OCI-LY7 (cell line): ENCODE data around the gene OASL. TPM values are rescaled to one million over a fixed set of nuclear protein-coding genes. Genes with fewer than 3 reads are reported as not detected.

Experiments used
- BruUV-seq: library from RNA; stranded (reverse); fragments of 400-500 nt; replicated peaks from 2 replicates; lab custom pipeline; 2021; lab: Mats Ljungman, UMichigan
- CTCF ChIA-PET: fragments of 300-600 bp; sonication (Branson Sonifier 250); formaldehyde crosslinking; loops from one replicate; lab custom pipeline; 2022; ENCODE audit warnings: antibody characterized with exemption; ENCODE audit not compliant: unreplicated experiment; lab: Charles Lee
- POLR2A ChIA-PET: fragments of 300-600 bp; sonication (Branson Sonifier 250); formaldehyde crosslinking; loops from one replicate; lab custom pipeline; 2022; ENCODE audit warnings: antibody characterized with exemption; lab: Charles Lee
- DNase-seq: peaks from one replicate; pipeline ENCODE4 v3.0.0-alpha.2; 2015; ENCODE audit warnings: low spot score
- H2AFZ ChIP-seq: fragments of 200-600 bp; sonication (generic), shearing (Covaris generic); 2 replicates; pipeline ENCODE4 v1.6.1; 2014; ENCODE audit warnings: mild to moderate bottlenecking, antibody characterized with exemption, low read length, moderate library complexity
- H3K27ac ChIP-seq: fragments of 200-600 bp; sonication (generic); 2 replicates; pipeline ENCODE4 v1.5.1; 2014; ENCODE audit warnings: mixed run types, low read depth, mild to moderate bottlenecking, moderate library complexity, low read length, inconsistent platforms; ENCODE audit not compliant: poor library complexity, severe bottlenecking
- H3K36me3 ChIP-seq: fragments of 200-600 bp; sonication (generic); 2 replicates; pipeline ENCODE4 v1.6.1; 2014; ENCODE audit warnings: mild to moderate bottlenecking, antibody characterized with exemption, low read length, moderate library complexity, mixed read lengths; ENCODE audit not compliant: insufficient read depth
- H3K4me1 ChIP-seq: fragments of 200-600 bp; sonication (generic); 2 replicates; pipeline ENCODE4 v1.5.1; 2014; ENCODE audit warnings: mild to moderate bottlenecking, low read length; ENCODE audit not compliant: insufficient read depth, poor library complexity, severe bottlenecking
- H3K4me2 ChIP-seq: fragments of 200-600 bp; sonication (generic); 2 replicates; pipeline ENCODE4 v1.6.1; 2014; ENCODE audit warnings: mild to moderate bottlenecking, low read length
- H3K4me3 ChIP-seq: fragments of 200-600 bp; sonication (generic); 2 replicates; pipeline ENCODE4 v1.5.1; 2014; ENCODE audit warnings: mild to moderate bottlenecking, low read depth, low read length; ENCODE audit not compliant: poor library complexity, severe bottlenecking
- H3K79me2 ChIP-seq: fragments of 200-600 bp; sonication (generic); 2 replicates; pipeline ENCODE4 v1.6.1; 2016; ENCODE audit warnings: low read depth, mild to moderate bottlenecking, low read length, moderate library complexity, mixed read lengths; ENCODE audit not compliant: insufficient read depth
- H3K9me2 ChIP-seq: fragments of 200-600 bp; sonication (generic); 2 replicates; pipeline ENCODE4 v1.6.1; 2016; ENCODE audit warnings: mild to moderate bottlenecking, low read length, mixed read lengths; ENCODE audit not compliant: insufficient read depth
- H3K9me3 ChIP-seq: fragments of 200-600 bp; sonication (generic); 2 replicates; pipeline ENCODE4 v1.6.1; 2014; ENCODE audit warnings: mild to moderate bottlenecking, mixed run types, low read length, mixed read lengths
- H4K20me1 ChIP-seq: fragments of 200-600 bp; sonication (generic); 2 replicates; pipeline ENCODE4 v1.6.1; 2014; ENCODE audit warnings: mild to moderate bottlenecking, antibody characterized with exemption, low read length, moderate library complexity, mixed read lengths; ENCODE audit not compliant: insufficient read depth
- EZH2phosphoT487 ChIP-seq: fragments of 200-600 bp; sonication (generic); IDR thresholded peaks from 2 replicates; pipeline ENCODE4 v1.6.1; 2018; ENCODE audit warnings: low read depth, borderline replicate concordance, mild to moderate bottlenecking, mixed run types, antibody characterized with exemption, low read length, moderate library complexity, mixed read lengths
- intact Hi-C: fragments of 100-400 bp; cut with micrococcal nuclease; formaldehyde crosslinking; loops from one replicate; pipeline ENCODE4 v1.10.0; 2022; ENCODE audit not compliant: unreplicated experiment
- total RNA-seq, 2 experiments: library from RNA; depleted of rRNA in 1 of 2; stranded (reverse); fragments of >200 nt in 1 of 2; shearing (Covaris generic) in 1 of 2; gene quantifications; 2 replicates each; pipeline ENCODE4 v1.2.3, GENCODE V29; 2014 to 2022
- TF ChIP-seq, protein P1 (sequence below): fragments of 200-600 bp; sonication (generic); conservative IDR thresholded peaks from 2 replicates; pipeline ENCODE4 v1.5.1; 2014; ENCODE audit warnings: mild to moderate bottlenecking, antibody characterized with exemption, low read length, moderate library complexity, mixed read lengths

The OASL gene
- total RNA-seq, 2 experiments from 2014 or later, result 0.09 to 0.25 TPM

DNA sequence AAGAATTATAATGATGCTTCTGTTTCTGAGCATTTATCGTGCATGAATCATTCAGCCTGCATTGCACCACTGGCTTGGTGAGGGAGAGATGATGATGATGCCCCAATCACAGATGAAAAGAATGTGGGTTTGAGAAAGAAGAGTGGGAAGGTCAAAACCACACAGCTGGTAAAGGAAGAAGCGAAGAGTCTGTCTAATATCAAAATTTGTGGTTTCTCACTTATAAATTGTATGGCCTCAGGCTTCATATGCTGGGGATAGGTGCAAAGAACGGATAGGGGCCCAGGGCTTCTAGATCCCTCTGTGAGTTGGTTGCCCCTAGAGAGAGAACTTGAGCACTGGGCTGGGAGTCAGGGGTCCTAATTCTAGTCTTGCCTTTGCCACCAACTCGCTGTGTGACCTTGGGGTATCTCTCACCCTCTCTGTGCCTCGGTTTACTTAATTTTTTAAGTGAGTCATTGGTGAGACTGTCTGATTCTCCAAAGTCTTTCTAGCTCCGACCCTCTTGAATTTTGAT is 2.2 kb downstream of the OASL start:
- DNase-seq, result no peak
- BruUV-seq, result no TSS peak
- Histone ChIP-seq H4K20me1 (no peaks in the 10 kb centered on the region), H3K79me2 (no peaks in the 10 kb centered on the region), H3K4me2 (no peak overlapping the region), H3K9me3 (no peaks in the 10 kb centered on the region), H3K36me3 (no peaks in the 10 kb centered on the region), H3K9me2 (no peaks in the 10 kb centered on the region), H3K4me1 (peaks cover 11% of the 10 kb centered on the region), H3K27ac (no peak overlapping the region), H2AFZ (no peak overlapping the region), H3K4me3 (no peak overlapping the region)
- TF ChIP-seq, protein P1, sequence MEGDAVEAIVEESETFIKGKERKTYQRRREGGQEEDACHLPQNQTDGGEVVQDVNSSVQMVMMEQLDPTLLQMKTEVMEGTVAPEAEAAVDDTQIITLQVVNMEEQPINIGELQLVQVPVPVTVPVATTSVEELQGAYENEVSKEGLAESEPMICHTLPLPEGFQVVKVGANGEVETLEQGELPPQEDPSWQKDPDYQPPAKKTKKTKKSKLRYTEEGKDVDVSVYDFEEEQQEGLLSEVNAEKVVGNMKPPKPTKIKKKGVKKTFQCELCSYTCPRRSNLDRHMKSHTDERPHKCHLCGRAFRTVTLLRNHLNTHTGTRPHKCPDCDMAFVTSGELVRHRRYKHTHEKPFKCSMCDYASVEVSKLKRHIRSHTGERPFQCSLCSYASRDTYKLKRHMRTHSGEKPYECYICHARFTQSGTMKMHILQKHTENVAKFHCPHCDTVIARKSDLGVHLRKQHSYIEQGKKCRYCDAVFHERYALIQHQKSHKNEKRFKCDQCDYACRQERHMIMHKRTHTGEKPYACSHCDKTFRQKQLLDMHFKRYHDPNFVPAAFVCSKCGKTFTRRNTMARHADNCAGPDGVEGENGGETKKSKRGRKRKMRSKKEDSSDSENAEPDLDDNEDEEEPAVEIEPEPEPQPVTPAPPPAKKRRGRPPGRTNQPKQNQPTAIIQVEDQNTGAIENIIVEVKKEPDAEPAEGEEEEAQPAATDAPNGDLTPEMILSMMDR, result no peak
- TF ChIP-seq EZH2phosphoT487, result no peak
- intact Hi-C loops, result no loop called here
- ChIA-PET POLR2A (no interaction called here), CTCF (no interaction called here)

DNA sequence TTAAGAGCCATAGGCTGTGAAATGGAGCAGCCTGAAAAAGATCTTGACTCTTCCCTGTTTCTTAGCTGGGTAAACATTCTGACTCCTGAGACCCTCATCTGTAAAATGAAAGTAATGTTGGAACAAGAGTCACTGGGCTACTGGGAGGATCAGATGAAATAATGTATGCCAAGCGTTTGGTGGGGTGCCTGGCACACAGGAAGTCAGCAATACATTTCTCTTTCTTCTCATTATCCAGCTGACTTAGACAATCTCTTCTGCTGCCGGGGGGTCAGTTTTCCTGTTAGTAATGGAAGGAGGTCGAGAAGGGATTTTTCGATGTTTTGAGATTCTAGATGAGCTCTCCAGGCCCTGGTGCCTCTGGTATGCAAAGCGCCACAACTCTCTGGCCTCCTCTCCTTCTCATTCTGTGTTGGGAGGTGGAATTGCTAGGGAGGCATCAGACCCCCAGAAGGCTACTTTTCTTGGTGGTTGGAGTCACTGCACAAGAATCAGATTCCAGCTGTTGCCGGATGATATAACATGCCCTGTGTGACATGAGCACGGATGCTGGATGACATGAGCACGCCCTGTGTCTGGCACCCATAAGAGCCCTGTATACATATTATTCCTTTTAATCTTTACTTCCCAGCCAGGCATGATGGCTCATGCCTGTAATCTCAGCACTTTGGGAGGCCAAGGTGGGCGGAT is 4.3 kb downstream of the OASL start:
- H3K36me3 ChIP-seq, result no peaks in the 10 kb centered on the region
- peaks cover 11% of the 10 kb centered on the region for H3K4me1 ChIP-seq
- H3K9me2 ChIP-seq, result no peaks in the 10 kb centered on the region
- intact Hi-C loops, result no loop called here
- no peak overlapping the region for H3K4me2 ChIP-seq
- H3K79me2 ChIP-seq, result no peaks in the 10 kb centered on the region
- no TSS peak for BruUV-seq
- no peak overlapping the region for H2AFZ ChIP-seq
- TF ChIP-seq, protein P1, result no peak
- TF ChIP-seq EZH2phosphoT487, result no peak
- H3K4me3 ChIP-seq, result no peak overlapping the region
- no peaks in the 10 kb centered on the region for H3K9me3 ChIP-seq
- H3K27ac ChIP-seq, result no peak overlapping the region
- ChIA-PET POLR2A (interaction anchor here (0.6 to 0.7 kb wide), 2 partner anchors 18 to 27 kb away, joined by 3 read pairs; no protein-coding TSS in a partner anchor), CTCF (no interaction called here)
- H4K20me1 ChIP-seq, result no peaks in the 10 kb centered on the region
- no peak for DNase-seq
